HG02970 (cell line): ENCODE measurements around the gene KRTAP20-2.

ENCODE experiments used
- ATAC-seq: cut with Tn5 transposase; IDR thresholded peaks from one replicate; pipeline ENCODE4 v1.9.1; 2021; ENCODE audit warnings: mild to moderate bottlenecking, moderate library complexity, moderate number of reproducible peaks; ENCODE audit not compliant: unreplicated experiment, low FRiP score

The KRTAP20-2 gene

DNA sequence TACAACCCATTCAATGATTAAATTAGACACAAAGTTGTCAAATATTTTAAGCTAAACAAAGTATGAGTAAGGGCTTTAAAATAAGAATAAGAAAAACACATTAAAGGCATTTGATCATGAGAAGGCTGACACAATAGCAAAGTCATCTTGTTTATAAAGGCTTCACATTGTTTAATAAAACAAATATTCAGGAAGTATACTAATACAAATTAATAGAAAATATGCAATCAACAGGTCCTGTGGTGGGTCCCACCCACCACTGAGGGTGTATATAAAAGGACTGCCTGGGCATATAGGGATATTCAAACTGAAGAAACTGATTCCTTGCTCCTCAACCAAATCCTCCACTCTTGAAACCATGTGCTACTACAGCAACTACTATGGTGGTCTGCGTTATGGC, at the start of gene KRTAP20-2:
KRTAP20-2 (plus strand) TSS at position 301 of the 400 bp plus-strand sequence; CDS start at position 359, 58 bp downstream.
- no peak for ATAC-seq

DNA sequence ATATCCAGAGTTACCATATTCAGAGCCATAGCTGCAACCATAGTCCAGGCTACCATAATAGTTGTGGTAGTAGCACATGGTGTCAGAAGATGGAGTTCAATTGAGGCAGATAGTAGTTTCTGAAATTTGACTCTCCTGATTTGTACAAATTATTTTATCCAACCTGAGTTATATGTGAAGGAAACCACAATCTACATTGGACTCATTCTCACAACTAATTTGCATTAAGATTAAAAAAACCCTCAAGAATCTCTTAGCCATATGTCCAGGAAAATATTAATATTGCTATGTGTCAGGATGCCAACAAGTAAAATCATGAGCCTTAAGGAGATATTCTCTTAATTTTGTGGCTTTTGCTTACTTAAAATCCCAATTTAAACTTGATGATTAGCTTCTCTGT, 44.7 kb upstream of the KRTAP20-2 start, which contains the start of gene KRTAP22-2:
KRTAP22-2 (minus strand) TSS at position 101 of the 400 bp plus-strand sequence.
- no peak for ATAC-seq

DNA sequence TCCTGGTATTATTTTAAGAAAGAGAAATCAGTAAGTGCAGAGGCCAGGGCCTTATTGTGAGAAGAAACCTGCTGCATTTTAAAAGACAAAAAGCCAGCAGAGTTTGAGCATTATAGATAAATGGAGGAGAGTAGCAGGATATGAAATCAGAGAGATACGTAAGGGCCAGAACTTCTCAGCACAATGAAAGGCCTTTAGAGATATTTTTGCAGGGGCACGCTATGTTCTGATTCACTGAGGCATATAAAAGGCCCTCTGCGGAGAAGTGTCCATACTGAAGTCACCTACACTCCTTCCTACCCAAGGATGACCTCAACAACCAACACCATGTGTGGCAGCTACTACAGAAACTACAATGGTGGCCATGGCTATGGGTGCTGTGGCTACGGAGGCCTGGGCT, 42.9 kb upstream of the KRTAP20-2 start, which contains the start of gene KRTAP6-3:
KRTAP6-3 (plus strand) TSS at position 301 of the 400 bp plus-strand sequence; CDS start at position 307, 6 bp downstream.
- no peak for ATAC-seq

DNA sequence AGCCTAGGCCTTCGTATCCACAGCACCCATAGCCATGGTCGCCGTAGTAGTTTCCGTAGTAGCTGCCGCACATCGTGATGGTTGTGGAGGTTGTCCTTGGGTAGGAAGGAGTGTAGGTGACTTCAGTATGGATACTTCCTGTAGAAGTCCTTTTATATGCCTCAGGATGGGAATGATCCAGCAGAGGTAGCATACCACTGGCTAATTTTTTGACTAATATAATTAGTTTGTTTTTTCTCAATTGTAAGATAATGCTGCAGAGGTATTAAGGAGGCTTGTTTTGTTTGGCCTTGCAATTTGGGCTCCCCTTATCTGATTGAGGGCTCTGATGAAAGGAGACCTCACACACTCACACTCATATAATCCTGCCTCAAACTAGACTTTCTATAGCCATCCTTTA, 36.2 kb upstream of the KRTAP20-2 start, which contains the start of gene KRTAP6-2:
KRTAP6-2 (minus strand) TSS at position 101 of the 400 bp plus-strand sequence; CDS start at position 73, 28 bp downstream.
- no peak for ATAC-seq

DNA sequence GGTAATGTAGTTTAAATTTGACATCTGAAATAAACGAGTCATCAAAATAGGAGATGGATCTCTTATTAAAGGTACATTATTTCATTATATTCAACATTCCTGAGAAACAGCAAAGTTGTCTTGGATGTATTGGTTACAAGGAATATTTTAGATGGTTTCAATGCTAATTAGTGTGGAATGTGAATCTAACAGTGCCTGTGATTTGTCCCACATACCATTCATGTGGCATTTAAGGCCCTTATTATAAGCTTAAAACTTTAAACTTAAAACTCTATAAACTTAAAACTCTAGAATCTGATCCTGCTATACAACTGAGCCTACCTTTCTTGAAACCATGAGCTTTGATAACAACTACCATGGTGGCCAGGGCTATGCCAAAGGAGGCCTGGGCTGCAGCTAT, 34.2 kb upstream of the KRTAP20-2 start, which contains the start of gene KRTAP22-1:
KRTAP22-1 (plus strand) TSS at position 301 of the 400 bp plus-strand sequence.
- no peak for ATAC-seq

DNA sequence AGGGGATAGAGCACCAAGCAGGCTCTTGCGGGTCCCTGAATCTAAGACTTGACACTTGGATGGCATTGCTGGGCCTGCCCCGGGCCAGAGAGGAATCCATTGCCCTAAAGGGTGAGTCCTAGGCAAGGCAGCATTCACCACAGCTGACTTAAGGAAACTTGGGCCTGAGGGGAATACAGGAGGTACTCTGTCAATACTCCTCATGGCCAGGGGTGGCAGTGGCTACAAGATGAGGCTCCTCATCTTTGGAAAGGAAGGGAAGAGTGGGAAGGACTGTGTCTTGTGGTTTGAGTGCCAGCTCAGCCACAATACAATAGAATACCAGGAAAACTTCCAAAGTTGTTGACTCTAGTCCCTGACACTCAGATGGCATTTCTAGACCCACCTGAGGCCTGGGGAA, 29.0 kb upstream of the KRTAP20-2 start:
- ATAC-seq: no peak

DNA sequence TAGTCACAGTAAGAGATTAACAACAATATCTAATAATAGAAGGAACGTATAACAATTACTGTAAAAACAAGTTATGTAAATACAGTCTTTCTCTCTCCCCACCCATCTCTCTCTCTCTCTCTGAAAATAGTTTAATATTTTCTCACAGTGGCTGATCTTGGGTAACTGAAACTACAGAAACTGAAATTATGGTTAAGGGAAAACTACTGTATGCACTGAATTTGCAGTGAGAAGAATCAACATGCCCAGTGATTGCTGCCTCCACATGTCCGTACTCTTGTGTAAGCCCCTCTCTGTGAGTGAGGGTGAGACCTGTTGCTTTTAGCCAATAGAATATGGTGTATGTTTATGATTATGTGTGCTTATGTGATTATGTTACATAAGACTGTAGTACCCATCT, 22.9 kb upstream of the KRTAP20-2 start:
- ATAC-seq: no peak

DNA sequence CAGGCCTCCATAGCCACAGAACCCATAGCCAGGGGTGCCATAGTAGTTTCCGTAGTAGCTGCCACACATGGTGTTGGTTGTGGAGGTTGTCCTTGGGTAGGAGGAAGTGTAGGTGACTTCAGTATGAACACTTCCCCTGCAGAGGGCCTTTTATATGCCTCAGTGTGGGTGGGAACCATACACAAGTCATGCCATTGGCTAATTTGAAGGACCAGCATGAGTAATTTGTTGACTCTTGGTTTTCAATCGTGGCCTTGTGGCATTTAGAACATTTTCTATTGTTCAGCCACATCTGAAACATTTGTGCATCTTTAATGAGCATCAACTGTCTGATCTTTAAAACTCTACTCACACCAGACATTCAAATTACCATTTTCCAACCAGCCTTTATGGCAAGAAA, 21.2 kb upstream of the KRTAP20-2 start, which contains the start of gene KRTAP6-1:
KRTAP6-1 (minus strand) TSS at position 95 of the 400 bp plus-strand sequence; CDS start at position 69, 26 bp downstream.
- no peak for ATAC-seq

DNA sequence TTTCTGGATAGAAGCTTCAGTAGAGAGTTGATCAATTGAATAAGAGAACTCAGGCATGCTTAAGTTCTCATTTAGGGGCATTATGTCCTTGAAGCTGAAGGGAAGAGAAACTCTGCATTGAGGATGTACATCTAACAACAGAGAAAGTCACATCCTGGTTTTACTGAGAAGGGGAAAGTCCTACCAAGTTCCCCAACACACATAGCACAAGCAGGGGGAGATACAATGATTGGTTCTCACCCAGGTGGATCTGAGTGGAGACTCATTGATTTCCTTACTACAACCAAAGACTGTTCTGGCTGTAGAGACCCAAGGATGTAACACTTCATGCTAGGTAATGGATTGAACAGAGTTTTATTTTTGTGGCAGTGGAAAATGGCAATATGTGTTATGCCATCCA, 19.8 kb upstream of the KRTAP20-2 start:
- ATAC-seq: no peak

DNA sequence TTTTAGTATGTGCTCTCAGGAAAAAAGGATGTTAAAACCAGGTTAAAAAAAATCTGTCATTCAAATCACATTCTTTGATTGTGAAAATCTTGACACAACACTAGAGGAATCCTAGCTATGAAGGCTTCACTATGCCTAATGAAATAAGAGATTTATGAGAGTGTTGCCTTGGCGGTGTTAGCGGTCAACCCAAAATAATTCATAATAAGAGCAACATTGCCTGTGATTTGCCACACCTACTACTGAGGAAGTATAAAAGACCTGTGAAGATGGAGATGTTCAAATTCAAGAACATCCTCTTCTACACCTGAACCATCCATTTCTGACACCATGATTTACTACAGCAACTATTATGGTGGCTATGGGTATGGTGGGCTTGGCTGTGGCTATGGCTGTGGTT, 18.9 kb upstream of the KRTAP20-2 start, which contains the start of gene KRTAP20-1:
KRTAP20-1 (plus strand) TSS at position 301 of the 400 bp plus-strand sequence; CDS start at position 331, 30 bp downstream.
- no peak for ATAC-seq

DNA sequence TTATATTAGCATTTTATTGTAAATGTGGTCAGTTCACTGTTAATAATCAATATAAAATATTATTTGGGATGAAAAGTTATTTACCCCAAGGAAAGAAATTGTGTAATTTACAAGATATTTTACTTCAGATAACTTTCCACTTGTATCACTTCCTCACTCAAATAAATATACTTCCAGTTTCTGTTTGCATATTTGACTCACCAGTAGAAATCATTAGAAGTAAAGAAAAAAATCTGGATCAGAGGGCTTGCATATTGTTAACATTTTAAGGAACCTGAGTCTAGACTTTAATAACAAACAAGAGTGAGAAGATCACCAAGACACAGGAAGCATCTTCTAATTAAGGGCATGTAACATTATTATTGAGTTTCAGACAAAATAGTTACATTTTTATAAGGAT, 14.9 kb upstream of the KRTAP20-2 start:
- ATAC-seq: no peak

DNA sequence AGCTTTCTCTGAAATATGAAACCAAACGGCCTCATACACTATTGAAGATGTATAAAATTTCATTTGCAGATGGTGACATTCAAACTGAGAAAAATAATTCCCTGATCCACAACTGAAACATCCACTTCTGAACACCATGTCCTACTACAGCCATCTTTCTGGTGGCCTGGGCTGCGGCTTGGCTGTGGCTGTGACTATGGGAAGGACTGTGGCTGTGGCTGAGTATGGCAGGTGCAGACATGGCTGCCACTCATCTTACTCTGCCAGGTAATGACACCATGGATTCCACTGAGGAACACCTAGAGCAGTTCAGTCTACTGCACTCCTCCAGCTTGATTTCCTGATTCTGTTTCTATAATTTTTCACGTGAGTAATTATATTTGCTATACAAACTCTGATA, 14.5 kb upstream of the KRTAP20-2 start, which contains the start of gene KRTAP20-4:
KRTAP20-4 (plus strand) TSS at position 106 of the 400 bp plus-strand sequence.
- no peak for ATAC-seq

DNA sequence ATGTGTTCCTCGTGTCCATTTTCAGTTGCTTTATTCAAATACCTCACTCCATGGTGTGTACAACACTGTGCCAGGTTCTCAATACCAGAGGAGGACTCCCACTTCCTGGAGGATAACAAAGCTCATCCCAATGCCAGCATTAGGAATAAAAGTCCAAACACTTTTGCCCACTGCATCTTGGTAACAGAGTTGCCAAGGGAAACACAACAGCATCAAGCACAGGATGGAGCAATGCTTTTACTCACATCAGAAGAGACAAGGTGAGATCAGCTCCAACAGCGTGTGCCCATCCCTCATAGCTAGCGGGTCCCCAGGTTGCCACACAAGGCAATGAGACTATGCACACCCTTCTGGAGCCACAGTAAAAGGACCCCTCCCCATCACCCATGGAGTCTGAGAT, 11.6 kb upstream of the KRTAP20-2 start:
- ATAC-seq: no peak

DNA sequence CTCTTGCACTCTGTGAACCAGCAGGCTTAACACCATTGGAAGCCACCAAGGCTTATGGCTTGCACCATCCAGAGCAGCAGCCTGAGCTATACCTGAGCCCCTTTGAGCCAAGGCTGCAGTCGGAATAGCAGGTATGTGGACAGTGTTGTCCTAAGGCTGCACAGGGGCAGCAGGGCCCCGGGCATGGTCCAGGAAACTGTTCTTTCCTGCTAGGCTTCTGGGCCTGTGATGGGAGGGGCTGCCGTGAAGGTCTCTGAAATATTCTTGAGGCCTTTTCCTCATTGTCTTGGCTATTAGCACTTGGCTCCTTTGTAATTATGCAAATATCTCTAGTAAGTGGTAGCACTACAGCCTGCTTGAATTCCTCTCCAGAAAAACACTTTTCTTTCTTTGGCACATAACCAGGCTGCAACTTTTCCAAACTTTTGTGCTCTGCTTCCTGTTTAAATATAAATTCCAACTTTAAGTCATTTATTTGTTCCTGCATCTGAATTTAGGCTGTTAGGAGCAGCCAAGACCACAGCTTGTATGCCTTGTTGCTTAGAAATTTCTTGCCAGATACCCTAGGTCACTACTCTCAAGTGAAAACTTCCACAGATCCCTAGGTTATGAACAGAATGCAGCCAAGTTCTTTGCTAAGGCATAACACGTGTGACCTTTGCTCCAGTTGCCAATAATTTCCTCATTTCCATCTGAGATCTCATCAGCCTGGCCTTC, 9.4 kb upstream of the KRTAP20-2 start:
- no peak for ATAC-seq

DNA sequence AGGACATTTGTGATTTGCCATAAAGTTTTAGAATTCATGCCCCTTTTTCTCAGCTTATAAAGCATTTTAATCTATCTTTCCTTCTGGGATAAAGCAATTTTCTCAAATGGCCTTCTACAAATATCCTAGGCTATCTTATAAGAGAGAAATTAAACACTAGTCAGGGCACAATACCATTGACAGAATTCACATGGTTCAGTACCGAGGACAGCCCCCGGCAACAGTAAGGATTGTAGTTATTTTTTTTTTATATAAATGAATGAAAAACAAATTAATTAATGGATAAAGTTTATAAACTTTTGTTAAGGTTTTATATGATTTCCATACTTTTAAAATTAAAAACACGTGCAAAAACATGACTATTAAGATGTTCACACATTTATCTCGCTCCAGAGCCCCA, 6.9 kb upstream of the KRTAP20-2 start:
- ATAC-seq: no peak

DNA sequence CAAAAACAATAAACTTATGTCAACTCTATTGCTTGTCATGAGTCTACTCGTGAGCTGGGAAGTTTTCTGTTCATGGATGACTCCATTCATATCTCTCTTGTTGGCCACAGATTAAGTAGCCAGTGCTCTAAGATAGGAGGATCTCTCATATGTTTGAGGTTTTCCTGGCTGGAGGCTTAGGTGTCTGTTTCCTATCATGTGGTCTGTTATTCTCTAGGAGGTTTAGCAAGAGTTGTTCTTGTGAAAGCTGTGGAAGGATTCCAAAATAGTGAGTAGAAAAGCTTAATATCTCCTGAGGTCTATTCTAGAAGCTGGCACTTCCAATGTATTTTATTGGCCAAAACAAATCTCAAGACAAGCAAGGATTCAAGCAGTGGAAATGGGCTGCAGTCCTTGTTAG, 5.8 kb upstream of the KRTAP20-2 start:
- ATAC-seq: no peak

DNA sequence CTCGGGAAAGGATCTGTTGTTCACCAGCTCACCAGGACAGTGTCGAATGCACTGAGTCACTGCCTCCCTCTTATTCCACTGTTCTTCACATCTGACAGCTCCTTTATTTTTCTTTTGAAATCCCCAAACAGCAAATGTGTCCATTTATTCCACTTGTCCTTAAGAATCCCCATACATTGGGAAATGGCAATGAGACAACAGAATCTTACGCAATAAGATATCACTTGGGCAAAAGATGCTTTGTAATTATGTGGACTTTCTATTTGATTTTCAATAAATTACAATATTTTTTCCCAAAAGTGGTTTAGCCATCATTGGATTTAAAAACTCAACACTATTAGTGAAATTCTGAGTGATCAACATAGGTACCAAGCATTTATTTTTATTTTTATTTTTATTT, 3.7 kb downstream of the KRTAP20-2 start:
- no peak for ATAC-seq

DNA sequence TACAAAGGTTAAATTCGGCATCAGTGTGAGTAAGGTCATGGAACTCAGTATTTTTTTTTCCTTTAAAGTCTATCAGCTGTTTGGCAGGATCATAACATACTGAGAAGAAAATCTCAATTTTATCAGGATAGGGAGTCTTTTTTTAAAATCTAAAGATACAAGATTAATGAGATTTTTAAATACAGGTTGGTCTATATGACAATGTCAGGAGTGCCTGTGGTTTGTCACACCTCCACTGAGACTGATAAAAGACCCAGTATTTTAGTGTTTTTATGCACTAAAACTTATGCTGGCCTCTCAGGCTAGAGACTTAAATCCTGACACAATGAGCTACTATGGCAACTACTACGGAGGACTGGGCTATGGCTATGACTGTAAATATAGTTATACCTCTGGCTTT, 7.6 kb downstream of the KRTAP20-2 start, which contains the start of gene KRTAP20-3:
KRTAP20-3 (plus strand) TSS at position 301 of the 400 bp plus-strand sequence.
- ATAC-seq: no peak

DNA sequence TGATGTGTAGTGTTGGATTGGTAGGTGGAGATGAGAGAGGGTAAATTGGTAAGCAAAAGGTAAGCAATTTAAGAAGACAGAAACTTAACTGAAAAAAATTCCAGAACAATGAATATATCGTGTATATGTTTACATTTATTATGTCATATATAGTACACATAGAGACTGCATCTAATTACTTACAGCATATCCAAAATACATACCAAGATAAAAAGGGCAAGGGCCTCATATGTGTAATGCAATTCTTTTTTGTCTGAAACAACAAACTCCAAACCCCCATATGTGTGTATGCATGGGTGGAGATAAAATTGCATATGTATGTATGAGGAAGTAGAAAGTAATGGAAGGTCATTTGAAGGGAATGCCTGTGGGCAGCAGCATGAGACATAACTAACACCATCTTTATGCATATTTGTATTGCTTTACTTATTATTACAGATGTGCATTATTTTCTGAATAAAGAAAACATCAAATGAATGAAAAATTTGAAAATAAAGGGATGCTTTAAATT, 12.0 kb downstream of the KRTAP20-2 start:
- no peak for ATAC-seq

DNA sequence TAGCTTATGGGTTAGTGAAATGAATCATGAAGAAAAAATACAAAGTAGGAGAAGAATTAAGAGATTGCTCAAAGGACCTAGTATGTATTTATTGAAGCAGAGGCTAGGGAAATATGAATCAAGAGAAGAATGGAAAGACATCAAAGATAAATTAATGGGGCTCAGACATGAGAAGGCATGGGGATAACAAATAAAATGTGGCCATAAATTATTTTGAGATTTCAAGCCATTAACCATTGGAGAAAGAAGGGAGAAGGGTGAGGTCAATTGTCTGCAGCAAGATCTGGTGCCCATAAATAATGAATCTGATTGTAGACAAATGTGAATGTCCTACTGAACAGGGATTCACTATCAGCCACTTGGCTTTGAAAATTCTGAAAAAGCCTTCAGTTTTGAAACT, 17.9 kb downstream of the KRTAP20-2 start:
- ATAC-seq: no peak

DNA sequence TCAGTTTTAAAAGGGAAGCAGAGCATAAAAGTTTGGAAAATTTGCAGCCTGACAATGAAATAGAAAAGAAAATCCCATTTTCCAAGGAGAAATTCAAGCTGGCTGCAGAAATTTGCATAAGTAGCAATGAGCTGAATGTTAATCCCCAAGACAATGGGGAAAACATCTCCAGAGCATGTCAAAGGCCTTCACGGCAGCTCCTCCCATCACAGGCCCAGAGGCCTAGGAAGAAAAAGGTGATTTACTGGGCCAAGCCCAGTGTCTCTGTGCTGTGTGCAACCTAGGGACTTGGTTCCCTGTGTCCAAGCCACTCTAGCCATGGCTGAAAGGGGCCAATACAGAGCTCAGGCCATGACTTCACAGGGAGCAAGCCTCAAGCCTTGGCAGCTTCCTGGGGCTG, 33.8 kb downstream of the KRTAP20-2 start:
- ATAC-seq: no peak
